Natural killer cell (primary cell): ENCODE measurements around the gene VAV1. TPM values are rescaled to one million over a fixed set of nuclear protein-coding genes. Genes with fewer than 3 reads are reported as not detected.

ENCODE experiments used
- ATAC-seq, 3 donors: fragments of 150-1000 bp in 2 of 3; fragments of 200-7000 bp in 1 of 3; cut with Tn5 transposase; 1 replicate in 1 of 3; 2 replicates in 2 of 3; pipeline ENCODE4 v1.10.0; 2021; ENCODE audit warnings: mild to moderate bottlenecking in 2 of 3, moderate library complexity in 2 of 3
- DNase-seq, 2 donors: peaks; one replicate each; pipeline versions ENCODE4 v3.0.0 to v3.0.0-alpha.2; 2013 to 2021; ENCODE audit warnings: mixed read lengths in 1 of 2
- H3K27ac ChIP-seq: one replicate; pipeline ENCODE4 v1.5.1; 2013; ENCODE audit warnings: mild to moderate bottlenecking, low read length
- H3K27me3 ChIP-seq: one replicate; pipeline ENCODE4 v1.6.1; 2013; ENCODE audit warnings: low read length; ENCODE audit not compliant: control insufficient read depth, insufficient read depth
- H3K36me3 ChIP-seq: one replicate; pipeline ENCODE4 v1.6.1; 2013; ENCODE audit warnings: low read length; ENCODE audit not compliant: control insufficient read depth, insufficient read depth
- H3K4me1 ChIP-seq: one replicate; pipeline ENCODE4 v1.6.1; 2013; ENCODE audit warnings: low read length; ENCODE audit not compliant: control insufficient read depth, insufficient read depth
- H3K4me3 ChIP-seq: one replicate; pipeline ENCODE4 v1.5.1; 2013; ENCODE audit warnings: low read length
- H3K9me3 ChIP-seq: one replicate; pipeline ENCODE4 v1.6.1; 2013; ENCODE audit warnings: low read length; ENCODE audit not compliant: control insufficient read depth, insufficient read depth
- H3K27ac Mint-ChIP-seq, 2 donors: one replicate each; pipeline ENCODE4 v1.8.0; 2022; ENCODE audit warnings: mild to moderate bottlenecking in 2 of 2, mixed read lengths in 2 of 2, moderate library complexity in 1 of 2
- H3K27me3 Mint-ChIP-seq, 2 donors: one replicate each; pipeline ENCODE4 v1.8.0; 2022; ENCODE audit warnings: low read depth in 2 of 2, mixed read lengths in 2 of 2
- H3K36me3 Mint-ChIP-seq: one replicate; pipeline ENCODE4 v1.8.0; 2022; ENCODE audit warnings: mixed read lengths
- H3K4me1 Mint-ChIP-seq, 2 donors: one replicate each; pipeline ENCODE4 v1.8.0; 2022; ENCODE audit warnings: mixed read lengths in 2 of 2
- H3K4me3 Mint-ChIP-seq: one replicate; pipeline ENCODE4 v1.8.0; 2022; ENCODE audit warnings: mild to moderate bottlenecking, moderate library complexity, mixed read lengths
- H3K9me3 Mint-ChIP-seq, 2 donors: one replicate each; pipeline ENCODE4 v1.8.0; 2022; ENCODE audit warnings: mixed read lengths in 2 of 2
- WGBS: methylation state at CpG from one replicate; pipeline ENCODE4 v1.1.7; 2013; ENCODE audit warnings: missing lambda C conversion rate; ENCODE audit not compliant: insufficient coverage; 5-methylcytosine and 5-hydroxymethylcytosine counted together
- intact Hi-C: fragments of 100-400 bp; cut with micrococcal nuclease; formaldehyde crosslinking; loops from one replicate; pipeline ENCODE4 v1.14.2; 2022
- total RNA-seq, 4 donors: library from RNA; stranded (reverse); fragments of 120-200 nt in 1 of 4; gene quantifications; one replicate each; pipeline versions ENCODE4 v1.2.3 to v1.2.4, GENCODE V29; 2013 to 2022
- TF ChIP-seq, protein P1 (sequence below): fragments of 200-600 bp; IDR thresholded peaks from one replicate; pipeline ENCODE4 v1.8.0; 2022; ENCODE audit warnings: antibody characterized with exemption

The VAV1 gene
- total RNA-seq, 3 donors from 2014 or later (not counting 1 experiment from before 2014, with no cell fraction given): 141 to 167 (median 164) TPM

- DNase-seq (no peak), ATAC-seq (no peak)
- Mint-ChIP-seq H3K27ac (peak overlapping the region; percentile 29 to 73), H3K9me3 (no peaks in the 10 kb centered on the region), H3K4me3 (no peak overlapping the region), H3K36me3 (no peaks in the 10 kb centered on the region), H3K27me3 (no peaks in the 10 kb centered on the region), H3K4me1 (peaks cover 28 to 32% of the 10 kb centered on the region in 2 donors)
- 96% methylated on average over 20 of the region's 20 CpGs for WGBS
- Histone ChIP-seq H3K4me1 (peaks cover 34% of the 10 kb centered on the region), H3K27me3 (no peaks in the 10 kb centered on the region), H3K4me3 (no peak overlapping the region), H3K27ac (no peak overlapping the region), H3K36me3 (peaks cover 27% of the 10 kb centered on the region), H3K9me3 (no peaks in the 10 kb centered on the region)
- intact Hi-C loops: no loop called here
- TF ChIP-seq, protein P1, sequence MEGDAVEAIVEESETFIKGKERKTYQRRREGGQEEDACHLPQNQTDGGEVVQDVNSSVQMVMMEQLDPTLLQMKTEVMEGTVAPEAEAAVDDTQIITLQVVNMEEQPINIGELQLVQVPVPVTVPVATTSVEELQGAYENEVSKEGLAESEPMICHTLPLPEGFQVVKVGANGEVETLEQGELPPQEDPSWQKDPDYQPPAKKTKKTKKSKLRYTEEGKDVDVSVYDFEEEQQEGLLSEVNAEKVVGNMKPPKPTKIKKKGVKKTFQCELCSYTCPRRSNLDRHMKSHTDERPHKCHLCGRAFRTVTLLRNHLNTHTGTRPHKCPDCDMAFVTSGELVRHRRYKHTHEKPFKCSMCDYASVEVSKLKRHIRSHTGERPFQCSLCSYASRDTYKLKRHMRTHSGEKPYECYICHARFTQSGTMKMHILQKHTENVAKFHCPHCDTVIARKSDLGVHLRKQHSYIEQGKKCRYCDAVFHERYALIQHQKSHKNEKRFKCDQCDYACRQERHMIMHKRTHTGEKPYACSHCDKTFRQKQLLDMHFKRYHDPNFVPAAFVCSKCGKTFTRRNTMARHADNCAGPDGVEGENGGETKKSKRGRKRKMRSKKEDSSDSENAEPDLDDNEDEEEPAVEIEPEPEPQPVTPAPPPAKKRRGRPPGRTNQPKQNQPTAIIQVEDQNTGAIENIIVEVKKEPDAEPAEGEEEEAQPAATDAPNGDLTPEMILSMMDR: no peak
These were observed 38.3 kb upstream of the VAV1 start for GRCh38 chr19:6734096-6734696.

- Histone ChIP-seq H3K4me1 (peaks cover 44% of the 10 kb centered on the region), H3K27ac (peak overlapping the region; percentile 94), H3K27me3 (no peaks in the 10 kb centered on the region), H3K9me3 (no peaks in the 10 kb centered on the region), H3K4me3 (no peak overlapping the region), H3K36me3 (peaks cover 22% of the 10 kb centered on the region)
- peak overlapping the region; percentile 98 for H3K27ac Mint-ChIP-seq
- no peak for ATAC-seq
- H3K9me3 Mint-ChIP-seq: no peaks in the 10 kb centered on the region
- DNase-seq: no peak
- no peak overlapping the region for H3K4me3 Mint-ChIP-seq
- no peaks in the 10 kb centered on the region for H3K36me3 Mint-ChIP-seq
- intact Hi-C loops: loop anchor here (5.0 kb wide), 1 partner anchor 218 kb away; no protein-coding TSS in a partner anchor
- WGBS: 96% methylated on average over 14 of the region's 15 CpGs
- H3K4me1 Mint-ChIP-seq: peaks cover 29 to 39% of the 10 kb centered on the region in 2 donors
- H3K27me3 Mint-ChIP-seq: no peaks in the 10 kb centered on the region
- TF ChIP-seq, protein P1: no peak
These were observed 37.2 kb upstream of the VAV1 start for GRCh38 chr19:6735181-6735911.

GRCh38 chr19:6736169-6736916 is 36.2 kb upstream of the VAV1 start:
- TF ChIP-seq, protein P1: peak; percentile 72
- 22% methylated on average over 25 of the region's 25 CpGs for WGBS
- intact Hi-C loops: loop anchor here (1.0 to 5.0 kb wide), 3 partner anchors 74 to 219 kb away; no protein-coding TSS in a partner anchor
- peak overlapping the region; percentile 98 for H3K27ac Mint-ChIP-seq
- no peaks in the 10 kb centered on the region for H3K27me3 Mint-ChIP-seq
- peak overlapping the region; percentile 94 for H3K4me3 Mint-ChIP-seq
- Histone ChIP-seq H3K4me1 (peaks cover 53% of the 10 kb centered on the region), H3K27ac (peak overlapping the region; percentile 94), H3K36me3 (peaks cover 22% of the 10 kb centered on the region), H3K9me3 (no peaks in the 10 kb centered on the region), H3K4me3 (peak overlapping the region; percentile 80), H3K27me3 (no peaks in the 10 kb centered on the region)
- no peaks in the 10 kb centered on the region for H3K9me3 Mint-ChIP-seq
- ATAC-seq (peak; percentile 9 to 13 (median 11)), DNase-seq (peak; percentile 66 to 88)
- H3K4me1 Mint-ChIP-seq: peaks cover 29 to 41% of the 10 kb centered on the region in 2 donors
- no peaks in the 10 kb centered on the region for H3K36me3 Mint-ChIP-seq
